ENCODE results near the gene FAAP24. TPM values are rescaled to one million over a fixed set of nuclear protein-coding genes. Genes with fewer than 3 reads are reported as not detected.
"Not testable (repeated sequence)": the region's sequence is repeated elsewhere in the genome, so short reads cannot be mapped to it uniquely, and the experiment has no call there.

The FAAP24 gene
- total RNA-seq, 1 experiment from 2014 or later: 5.8 TPM

DNA sequence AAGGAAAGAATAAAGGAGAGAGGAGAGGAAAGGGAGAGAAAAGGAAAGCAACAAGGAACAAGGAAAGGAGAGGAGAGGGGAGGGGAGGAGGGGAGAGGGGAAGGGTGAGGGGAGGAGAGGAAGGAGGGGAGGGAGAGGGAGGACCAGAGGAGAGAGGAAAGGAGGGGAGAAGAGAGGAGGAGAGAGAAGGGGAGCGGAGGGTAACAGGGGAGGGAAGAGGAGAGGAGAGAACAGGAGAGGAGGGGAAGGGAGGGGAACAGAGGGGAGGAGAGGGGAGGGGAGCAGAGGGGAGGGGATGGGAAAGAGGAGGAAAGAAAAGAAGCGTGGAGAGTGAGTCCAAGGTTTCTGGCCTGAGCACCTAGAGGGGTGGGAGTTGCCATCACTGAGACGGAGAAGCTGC lies 26.7 kb downstream of the FAAP24 start:
- no peak for DNase-seq (ENCODE audit: low spot score)

DNA sequence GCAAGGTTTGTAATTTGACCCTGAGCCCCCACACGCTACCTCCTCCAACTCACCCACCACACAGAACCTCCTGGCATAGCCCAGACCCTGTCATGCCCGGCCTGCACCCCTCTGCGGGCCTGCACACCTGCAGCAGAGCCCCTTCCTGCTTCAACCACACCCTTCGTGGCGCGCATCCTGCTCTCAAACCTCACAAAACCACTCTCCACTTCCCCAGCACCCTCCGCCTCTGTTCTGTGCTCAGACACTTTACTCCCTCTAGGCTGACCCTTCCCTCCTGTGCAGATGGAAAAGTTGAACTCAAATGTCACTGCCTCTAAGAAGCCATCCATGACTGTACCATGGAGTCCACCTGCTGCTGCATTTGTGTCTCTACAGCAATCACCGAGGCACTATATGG lies 28.5 kb downstream of the FAAP24 start:
- no peak for DNase-seq (ENCODE audit: low spot score)

DNA sequence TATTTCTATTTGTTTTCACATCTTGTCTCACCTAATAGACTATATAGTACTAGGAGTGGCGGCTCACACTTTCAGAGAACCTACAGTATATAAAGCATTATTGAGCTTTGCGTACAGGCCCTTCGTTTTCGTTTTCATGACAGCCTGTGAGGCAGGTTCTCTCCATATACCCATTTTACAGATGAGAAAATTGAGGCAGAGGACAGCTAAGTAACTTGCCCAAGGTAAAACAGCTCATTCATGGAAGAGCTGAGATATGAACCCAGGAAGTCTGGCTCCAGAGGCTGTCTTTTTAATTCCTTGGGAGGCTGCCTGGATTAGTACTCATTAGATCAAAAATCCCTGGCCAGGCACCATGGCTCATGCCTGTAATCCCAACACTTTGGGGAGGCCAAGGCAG lies 28.9 kb downstream of the FAAP24 start:
- no peak for DNase-seq (ENCODE audit: low spot score)

DNA sequence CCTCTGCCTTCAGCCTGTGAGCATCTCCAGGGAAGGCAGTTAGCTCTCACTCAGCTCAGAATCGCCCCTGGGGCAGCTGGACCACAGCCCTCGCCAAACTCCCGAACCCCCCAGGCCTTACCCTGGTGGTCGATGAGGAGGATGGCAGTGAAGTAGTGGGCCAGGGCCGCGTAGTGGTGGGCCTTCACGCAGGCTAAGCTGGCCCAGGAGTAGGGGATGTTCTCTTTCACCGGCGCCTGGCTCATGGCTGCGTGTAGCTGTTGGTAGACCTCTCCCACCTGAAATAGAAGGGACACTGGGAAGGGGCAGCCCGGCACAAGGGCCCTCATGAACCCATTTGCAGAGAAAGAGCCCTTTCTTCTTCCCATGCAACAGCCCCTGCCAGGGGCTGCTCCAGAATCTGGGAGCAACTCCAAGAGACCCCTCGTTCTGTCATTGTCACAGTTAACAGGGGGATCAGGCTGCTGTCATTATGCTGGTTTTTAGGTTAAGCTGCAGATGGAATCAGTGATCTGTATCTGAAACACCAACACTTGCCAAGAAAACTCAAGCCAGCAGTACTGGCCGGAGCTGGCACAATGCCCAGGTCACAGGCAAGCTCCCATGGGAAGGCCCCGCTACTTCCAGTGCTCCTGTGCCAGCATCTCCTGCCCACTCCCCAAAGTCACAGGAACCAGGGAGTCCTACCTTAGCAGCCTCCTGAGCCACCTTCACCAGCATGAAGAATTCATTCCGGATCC lies 30.3 kb downstream of the FAAP24 start:
- not testable (repeated sequence) for DNase-seq (ENCODE audit: low spot score)

DNA sequence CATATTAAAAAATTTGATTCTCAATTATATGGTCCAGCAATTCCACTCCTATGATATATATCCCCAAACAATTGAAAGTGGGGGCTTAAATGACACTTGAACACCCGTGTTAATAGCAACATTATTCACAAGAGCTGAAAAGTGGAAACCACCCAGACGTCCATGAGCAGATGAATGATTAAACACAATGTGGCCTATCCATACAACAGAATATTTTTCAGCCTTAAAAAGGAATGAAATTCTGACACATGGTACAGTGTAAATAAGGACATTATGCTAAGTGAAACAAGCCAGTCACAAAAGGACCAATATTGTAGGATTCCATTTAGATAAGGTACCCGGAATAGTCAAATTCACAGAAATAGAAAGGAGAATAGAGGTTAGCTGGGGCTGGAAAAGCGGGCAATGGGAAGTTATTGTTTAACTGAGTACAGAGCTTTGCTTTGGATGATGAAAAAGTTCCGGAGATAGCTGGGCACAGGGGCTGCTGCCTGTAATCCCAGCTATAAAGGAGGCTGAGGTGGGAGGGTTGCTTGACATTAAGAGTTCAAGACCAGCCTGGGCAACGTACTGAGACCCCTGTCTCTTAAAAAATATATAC lies 31.5 kb downstream of the FAAP24 start:
- DNase-seq (ENCODE audit: low spot score): not testable (repeated sequence)

DNA sequence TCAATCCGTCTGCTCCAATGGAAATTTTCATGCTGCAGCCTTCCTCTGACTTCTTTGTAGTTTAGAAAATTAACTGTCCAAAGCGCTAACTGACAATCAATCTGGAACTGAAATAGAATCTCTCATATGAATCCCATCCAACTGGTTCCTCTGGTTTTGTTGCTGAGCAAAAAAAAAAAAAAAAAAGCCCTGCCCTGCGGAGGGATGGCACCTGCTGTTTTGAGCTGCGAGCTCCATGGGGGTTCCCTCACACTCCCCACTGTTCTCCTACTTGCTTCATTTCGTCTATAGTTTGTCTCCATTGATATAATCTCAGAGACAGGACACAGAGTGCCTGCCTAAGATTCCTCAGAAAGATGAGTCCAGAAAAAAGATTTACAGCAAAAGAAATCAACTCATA lies 33.4 kb downstream of the FAAP24 start:
- peak; percentile 89 for DNase-seq (ENCODE audit: low spot score)

DNA sequence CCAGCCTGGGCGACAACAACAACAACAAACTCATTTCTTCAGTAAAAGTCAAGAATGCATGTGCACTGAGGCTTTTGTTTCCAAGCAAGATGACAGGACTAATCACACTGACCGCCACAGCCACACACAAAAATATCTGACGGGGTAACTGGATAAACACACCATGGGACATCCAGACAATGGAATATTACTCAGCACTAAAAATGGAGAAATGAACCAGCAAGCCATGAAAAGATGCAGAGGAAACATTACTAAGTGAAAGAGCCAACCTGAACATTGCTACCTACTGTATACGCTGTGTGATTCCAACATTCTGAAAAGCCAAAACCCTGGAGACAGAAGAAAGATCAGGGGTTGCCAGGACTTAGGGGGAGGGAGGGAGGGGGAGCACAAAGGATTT lies 36.7 kb downstream of the FAAP24 start:
- no peak for DNase-seq (ENCODE audit: low spot score)

DNA sequence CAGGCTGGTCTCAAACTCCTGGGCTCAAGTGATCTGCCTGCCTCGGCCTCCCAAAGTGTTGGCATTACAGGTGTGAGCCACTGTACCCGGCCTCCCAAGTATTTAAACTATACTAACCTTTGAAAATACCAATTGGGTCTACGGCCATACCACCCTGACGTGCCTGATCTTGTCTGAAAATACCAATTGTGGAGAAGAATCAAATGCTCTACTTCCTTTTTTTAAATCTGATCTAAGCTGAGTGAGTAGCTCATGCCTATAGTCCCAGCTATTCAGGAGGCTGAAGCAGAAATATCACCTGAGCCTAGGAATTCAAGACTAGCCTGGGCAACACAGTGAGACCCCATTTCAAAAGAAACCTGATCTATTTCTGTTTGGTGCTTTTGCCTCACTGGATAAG lies 38.8 kb downstream of the FAAP24 start:
- DNase-seq (ENCODE audit: low spot score): not testable (repeated sequence)

DNA sequence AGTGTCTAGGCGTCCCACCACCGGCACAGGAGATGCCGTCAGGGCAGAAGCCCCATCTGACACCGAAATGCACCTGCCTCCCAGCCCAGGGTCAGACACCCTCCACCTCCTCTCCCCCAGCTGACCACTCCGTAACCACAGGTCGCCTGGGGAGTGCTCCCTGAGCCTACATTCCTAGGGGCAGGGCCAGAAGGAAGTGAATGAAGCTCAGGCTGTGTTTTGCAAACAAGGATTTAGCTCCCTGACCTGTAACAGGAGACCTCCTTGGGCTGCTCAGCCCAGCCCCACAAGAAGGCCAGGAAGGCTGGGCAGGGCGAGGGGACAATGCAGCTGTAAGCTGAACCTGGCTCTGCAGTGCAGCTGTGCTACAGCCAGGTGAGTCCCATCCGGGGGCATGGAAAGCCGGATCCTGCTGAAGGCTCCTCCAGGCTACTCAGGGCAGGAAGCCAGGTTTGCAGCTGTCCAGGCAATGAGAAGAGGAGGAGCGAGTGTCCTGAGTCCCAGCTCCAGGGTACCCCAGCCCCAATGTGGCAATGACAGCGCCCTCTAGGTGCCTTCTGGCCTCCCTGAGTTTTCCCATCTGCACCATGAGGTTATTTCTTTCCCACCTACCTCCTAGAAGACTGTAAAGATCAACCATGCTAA lies 50.6 kb downstream of the FAAP24 start:
- DNase-seq (ENCODE audit: low spot score): no peak

DNA sequence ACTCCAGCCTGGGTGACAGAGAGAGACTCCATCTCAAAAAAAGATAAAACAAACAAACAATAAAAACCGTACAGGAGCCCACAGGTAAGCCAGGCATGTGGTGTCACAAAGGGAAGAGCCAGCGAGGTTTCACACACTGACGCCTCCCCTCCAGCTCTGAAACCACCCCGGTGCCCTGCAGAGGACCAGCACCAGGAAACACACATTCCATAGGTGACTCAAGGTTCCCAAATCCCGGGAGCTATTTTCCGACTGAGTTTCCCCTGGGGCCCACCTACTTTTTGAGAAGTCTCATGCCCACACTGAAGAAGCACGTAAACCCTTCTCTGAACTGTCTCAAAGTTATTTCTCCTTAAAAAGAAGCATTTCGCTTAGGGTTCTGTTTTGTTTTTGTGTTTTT lies 52.4 kb downstream of the FAAP24 start:
- peak; percentile 32 for DNase-seq (ENCODE audit: low spot score)

DNA sequence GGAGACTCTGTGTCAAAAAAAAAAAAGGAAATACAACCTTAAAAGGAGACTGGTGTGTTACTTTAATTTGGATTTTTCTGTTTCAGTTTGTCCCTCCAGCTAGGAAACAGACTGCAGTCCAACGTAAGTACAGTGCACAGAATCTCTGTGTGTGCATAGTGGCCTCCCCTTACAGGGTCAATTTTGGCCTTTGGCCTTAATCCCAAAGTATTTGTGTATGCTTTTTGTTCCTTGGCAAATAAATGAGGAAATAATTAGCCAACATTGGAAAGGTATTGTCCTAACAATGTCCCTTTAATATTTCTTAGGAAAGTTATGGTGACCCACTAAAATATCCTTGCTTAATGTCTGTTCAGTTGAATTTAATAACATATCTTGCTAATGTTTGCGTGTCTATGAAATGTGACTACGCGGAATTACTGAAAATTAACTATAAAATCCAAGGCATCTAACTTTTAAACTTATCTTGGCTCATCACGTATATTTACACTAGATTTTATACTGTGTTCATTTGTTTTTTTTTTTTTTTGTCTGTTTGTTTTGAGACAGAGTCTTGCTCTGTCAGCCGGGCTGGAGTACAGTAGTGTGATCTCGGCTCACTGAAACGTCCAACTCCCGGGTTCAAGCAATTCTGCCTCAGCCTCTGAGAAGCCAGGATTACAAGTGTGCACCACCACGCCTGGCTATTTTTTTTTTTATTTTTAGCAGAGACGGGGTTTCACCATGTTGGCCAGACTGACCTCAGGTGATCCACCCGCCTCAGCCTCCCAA lies 53.6 kb downstream of the FAAP24 start:
- not testable (repeated sequence) for DNase-seq (ENCODE audit: low spot score)

DNA sequence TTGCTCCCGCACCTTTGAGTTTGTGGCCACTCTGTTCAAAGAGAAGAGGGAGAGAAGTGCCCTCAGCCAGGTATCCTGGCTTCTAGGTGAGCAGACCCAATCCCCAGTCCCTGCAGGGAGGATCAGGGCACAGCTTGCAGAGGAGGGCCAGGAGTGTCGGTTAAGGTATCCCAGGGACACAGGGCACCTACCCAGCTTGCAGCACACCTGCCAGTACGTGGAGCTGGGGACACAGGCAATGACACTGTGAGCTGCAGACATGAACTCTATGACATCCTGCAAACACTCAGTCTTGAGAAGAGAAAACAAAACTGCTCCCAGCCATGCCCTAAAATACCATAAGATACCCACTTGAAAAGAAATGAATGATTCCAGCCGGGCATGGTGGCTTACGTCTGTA lies 54.6 kb downstream of the FAAP24 start:
- not testable (repeated sequence) for DNase-seq (ENCODE audit: low spot score)

Other genes with a start within 250 kb of the FAAP24 start
- gene SLC7A9, start 102.5 kb upstream of the FAAP24 start, total RNA-seq (2014; rRNA removed; shearing (Covaris generic)): 0.28 and 0.60 TPM in 2 replicates
- 26.2 and 30.3 TPM in 2 replicates for gene CEP89, start 284 bp upstream of the FAAP24 start, total RNA-seq (2014; rRNA removed; shearing (Covaris generic))
- 89.9 and 102 TPM in 2 replicates for gene RHPN2, start 92.6 kb downstream of the FAAP24 start, total RNA-seq (2014; rRNA removed; shearing (Covaris generic))
- gene GPATCH1, start 108.9 kb downstream of the FAAP24 start, total RNA-seq (2014; rRNA removed; shearing (Covaris generic)): 10.8 and 13.6 TPM in 2 replicates
- not detected in 2 replicates for gene WDR88, start 159.9 kb downstream of the FAAP24 start, total RNA-seq (2014; rRNA removed; shearing (Covaris generic))
- not detected in 2 replicates for gene LRP3, start 222.1 kb downstream of the FAAP24 start, total RNA-seq (2014; rRNA removed; shearing (Covaris generic))

Data from HT-29 (cell line).